ENCODE measurements around the gene CTSL.
"Not testable (repeated sequence)": the region's sequence is repeated elsewhere in the genome, so short reads cannot be mapped to it uniquely, and the experiment has no call there.

CTSL gene

DNA sequence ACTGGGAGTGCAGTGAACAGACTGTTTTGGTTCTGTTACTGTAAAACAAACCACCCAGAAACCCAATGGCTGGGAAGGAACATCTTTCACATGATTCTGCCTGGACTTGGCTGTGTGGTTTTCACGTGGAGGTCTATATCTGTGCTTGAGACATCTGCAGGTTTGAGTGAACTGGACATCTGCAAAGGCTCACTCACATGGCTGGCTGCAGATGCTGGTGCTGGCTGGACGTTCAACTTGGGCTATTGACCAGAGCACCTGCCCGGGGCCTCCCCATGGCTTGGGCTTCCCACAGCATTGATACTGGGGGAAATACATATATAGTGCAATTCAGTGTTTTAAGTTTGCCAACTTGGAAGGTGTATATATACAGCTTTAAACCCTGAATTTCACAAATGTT lies 6.8 kb downstream of the CTSL start:
- no peaks in the 10 kb centered on the region for H3K4me1 ChIP-seq (ENCODE audit: control insufficient read depth, insufficient read depth, low read length)
- H3K9ac ChIP-seq (ENCODE audit: low read depth, low read length) = no peak overlapping the region
- H3K4me3 ChIP-seq (ENCODE audit: low read depth, low read length) = no peak overlapping the region
- H3K9me3 ChIP-seq (ENCODE audit: control insufficient read depth, insufficient read depth, low read length) = no peaks in the 10 kb centered on the region
- no peaks in the 10 kb centered on the region for H3K36me3 ChIP-seq (ENCODE audit: control insufficient read depth, insufficient read depth, low read length)
- H3K27me3 ChIP-seq (ENCODE audit: control insufficient read depth, insufficient read depth, low read length) = no peaks in the 10 kb centered on the region

DNA sequence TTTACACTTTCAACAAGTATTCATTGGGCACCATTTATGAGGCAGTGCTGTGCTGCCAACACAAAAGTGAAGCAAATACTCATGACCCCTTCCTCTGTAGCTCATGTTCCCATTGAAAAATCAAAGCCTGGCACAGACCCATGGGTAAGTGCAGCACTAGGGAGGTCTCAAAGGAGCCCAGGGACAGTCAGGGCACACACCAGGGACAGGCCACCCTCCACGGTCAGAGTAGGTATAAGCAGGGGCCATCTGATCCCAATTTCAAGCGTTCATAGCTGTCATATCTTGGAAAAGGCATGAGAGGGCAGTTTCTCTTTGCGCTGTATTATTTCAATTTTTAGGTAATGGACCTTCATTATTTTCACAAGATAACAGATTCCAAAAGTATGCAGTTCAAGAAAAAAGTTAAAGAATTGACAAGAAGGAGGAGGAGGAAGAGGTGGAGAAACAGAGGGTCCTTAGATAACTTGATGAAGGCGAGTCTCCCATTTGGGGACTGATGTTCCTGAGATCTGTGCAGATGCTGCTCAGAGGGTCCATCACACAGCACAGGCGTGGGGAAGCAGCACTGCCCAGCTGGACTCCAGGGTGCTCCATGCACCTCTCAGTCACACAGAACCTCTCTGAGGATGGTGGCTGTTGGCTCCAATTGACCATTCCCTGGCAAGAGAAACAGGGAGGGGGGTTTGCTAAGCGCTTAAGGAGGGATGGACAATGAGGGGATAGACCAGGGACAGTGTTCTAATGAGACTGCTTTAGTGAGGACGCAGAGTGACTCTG lies 7.5 kb downstream of the CTSL start:
- no peaks in the 10 kb centered on the region for H3K4me1 ChIP-seq (ENCODE audit: control insufficient read depth, insufficient read depth, low read length)
- H3K27me3 ChIP-seq (ENCODE audit: control insufficient read depth, insufficient read depth, low read length) = no peaks in the 10 kb centered on the region
- H3K9me3 ChIP-seq (ENCODE audit: control insufficient read depth, insufficient read depth, low read length) = no peaks in the 10 kb centered on the region
- no peak overlapping the region for H3K4me3 ChIP-seq (ENCODE audit: low read depth, low read length)
- no peaks in the 10 kb centered on the region for H3K36me3 ChIP-seq (ENCODE audit: control insufficient read depth, insufficient read depth, low read length)
- no peak overlapping the region for H3K9ac ChIP-seq (ENCODE audit: low read depth, low read length)

DNA sequence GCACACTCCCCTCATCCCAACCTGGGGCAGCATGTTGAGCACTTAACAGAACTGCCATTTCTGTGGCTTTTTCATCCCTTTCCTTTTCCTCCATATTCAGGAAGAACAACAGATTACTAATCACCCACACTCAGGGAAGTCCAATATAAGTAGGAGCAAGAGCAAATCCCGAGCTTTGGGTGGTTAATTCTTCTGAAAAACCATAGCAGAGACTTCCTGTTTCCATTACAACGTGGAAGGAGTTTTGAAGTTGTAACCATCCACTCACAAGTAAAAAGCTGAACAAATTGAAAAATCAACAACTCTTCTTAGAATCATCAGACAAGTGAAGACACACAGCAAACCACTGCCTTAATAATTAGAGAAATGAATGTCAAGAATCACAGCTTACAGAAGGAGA lies 8.2 kb downstream of the CTSL start:
- Histone ChIP-seq H3K4me3 (ENCODE audit: low read depth, low read length) (no peak overlapping the region), H3K9ac (ENCODE audit: low read depth, low read length) (no peak overlapping the region), H3K4me1 (ENCODE audit: control insufficient read depth, insufficient read depth, low read length) (no peaks in the 10 kb centered on the region), H3K36me3 (ENCODE audit: control insufficient read depth, insufficient read depth, low read length) (no peaks in the 10 kb centered on the region), H3K27me3 (ENCODE audit: control insufficient read depth, insufficient read depth, low read length) (no peaks in the 10 kb centered on the region), H3K9me3 (ENCODE audit: control insufficient read depth, insufficient read depth, low read length) (no peaks in the 10 kb centered on the region)

- H3K9ac ChIP-seq (ENCODE audit: low read depth, low read length) = no peak overlapping the region
- no peaks in the 10 kb centered on the region for H3K4me1 ChIP-seq (ENCODE audit: control insufficient read depth, insufficient read depth, low read length)
- no peaks in the 10 kb centered on the region for H3K36me3 ChIP-seq (ENCODE audit: control insufficient read depth, insufficient read depth, low read length)
- no peaks in the 10 kb centered on the region for H3K9me3 ChIP-seq (ENCODE audit: control insufficient read depth, insufficient read depth, low read length)
- H3K4me3 ChIP-seq (ENCODE audit: low read depth, low read length) = no peak overlapping the region
- H3K27me3 ChIP-seq (ENCODE audit: control insufficient read depth, insufficient read depth, low read length) = no peaks in the 10 kb centered on the region
These were observed 13.6 kb downstream of the CTSL start for GRCh38 chr9:87739546-87739945.

DNA sequence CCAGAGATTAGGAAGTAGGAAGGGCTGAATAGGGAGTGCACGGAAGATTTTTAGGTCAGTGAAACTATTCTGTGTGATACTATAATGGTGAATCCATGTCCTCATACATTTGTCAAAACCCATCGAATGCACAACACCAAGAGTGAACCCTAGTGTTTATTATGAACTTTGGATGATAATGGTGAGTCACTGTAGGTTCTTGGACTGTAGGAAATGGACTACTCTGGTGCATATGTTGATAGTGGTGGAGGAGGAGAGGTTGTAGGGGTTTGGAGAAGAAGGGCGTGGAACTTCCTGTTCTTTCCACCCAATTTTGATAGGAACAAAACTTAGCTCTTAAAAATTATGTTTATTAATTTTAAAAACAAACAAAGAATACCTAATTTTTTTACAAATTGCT lies 14.3 kb downstream of the CTSL start:
- no peak overlapping the region for H3K4me3 ChIP-seq (ENCODE audit: low read depth, low read length)
- no peaks in the 10 kb centered on the region for H3K4me1 ChIP-seq (ENCODE audit: control insufficient read depth, insufficient read depth, low read length)
- H3K27me3 ChIP-seq (ENCODE audit: control insufficient read depth, insufficient read depth, low read length) = no peaks in the 10 kb centered on the region
- H3K9ac ChIP-seq (ENCODE audit: low read depth, low read length) = no peak overlapping the region
- H3K36me3 ChIP-seq (ENCODE audit: control insufficient read depth, insufficient read depth, low read length) = no peaks in the 10 kb centered on the region
- no peaks in the 10 kb centered on the region for H3K9me3 ChIP-seq (ENCODE audit: control insufficient read depth, insufficient read depth, low read length)

- Histone ChIP-seq H3K4me1 (ENCODE audit: control insufficient read depth, insufficient read depth, low read length) (no peaks in the 10 kb centered on the region), H3K9ac (ENCODE audit: low read depth, low read length) (no peak overlapping the region), H3K9me3 (ENCODE audit: control insufficient read depth, insufficient read depth, low read length) (no peaks in the 10 kb centered on the region), H3K36me3 (ENCODE audit: control insufficient read depth, insufficient read depth, low read length) (no peaks in the 10 kb centered on the region), H3K27me3 (ENCODE audit: control insufficient read depth, insufficient read depth, low read length) (no peaks in the 10 kb centered on the region), H3K4me3 (ENCODE audit: low read depth, low read length) (no peak overlapping the region)
These were observed 15.4 kb downstream of the CTSL start for GRCh38 chr9:87741326-87741725.

- H3K4me3 ChIP-seq (ENCODE audit: low read depth, low read length) = no peak overlapping the region
- H3K27me3 ChIP-seq (ENCODE audit: control insufficient read depth, insufficient read depth, low read length) = no peaks in the 10 kb centered on the region
- no peaks in the 10 kb centered on the region for H3K4me1 ChIP-seq (ENCODE audit: control insufficient read depth, insufficient read depth, low read length)
These were observed 16.0 kb downstream of the CTSL start for GRCh38 chr9:87741891-87742290.

DNA sequence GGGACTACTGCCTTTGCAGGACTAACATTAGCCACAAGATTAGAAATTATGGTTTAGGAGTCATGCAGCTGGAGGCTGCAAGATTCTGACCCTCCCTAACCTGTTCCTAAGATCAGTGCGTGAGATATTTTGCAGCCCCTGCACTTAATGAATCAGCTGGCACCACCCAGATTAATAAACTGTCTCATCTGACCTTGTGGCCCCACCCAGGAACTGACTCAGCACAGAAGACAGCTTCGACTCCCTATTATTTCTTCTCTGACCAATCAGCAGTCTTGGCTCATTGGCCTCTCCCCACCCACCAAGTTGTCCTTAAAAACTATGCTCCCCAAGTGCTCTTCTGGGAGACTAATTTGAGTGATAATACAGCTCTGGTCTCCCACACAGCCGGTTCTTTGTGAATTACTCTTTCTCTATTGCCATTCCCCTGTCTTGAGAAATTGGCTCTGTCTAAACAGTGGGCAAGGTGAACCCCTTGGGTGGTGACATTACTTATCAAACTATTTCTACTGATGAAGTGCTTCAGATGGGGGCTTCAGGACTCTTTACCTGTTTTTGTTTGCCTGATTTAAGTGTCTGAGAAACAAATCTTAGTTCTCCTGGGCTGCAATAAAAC lies 17.0 kb downstream of the CTSL start:
- Histone ChIP-seq H3K4me1 (ENCODE audit: control insufficient read depth, insufficient read depth, low read length) (no peaks in the 10 kb centered on the region), H3K36me3 (ENCODE audit: control insufficient read depth, insufficient read depth, low read length) (no peaks in the 10 kb centered on the region), H3K27me3 (ENCODE audit: control insufficient read depth, insufficient read depth, low read length) (no peaks in the 10 kb centered on the region), H3K4me3 (ENCODE audit: low read depth, low read length) (no peak overlapping the region), H3K9me3 (ENCODE audit: control insufficient read depth, insufficient read depth, low read length) (no peaks in the 10 kb centered on the region), H3K9ac (ENCODE audit: low read depth, low read length) (no peak overlapping the region)

More at GRCh38 chr9:87741891-87742290, 16.0 kb downstream of the CTSL start:
- Histone ChIP-seq H3K9ac (ENCODE audit: low read depth, low read length) (no peak overlapping the region), H3K9me3 (ENCODE audit: control insufficient read depth, insufficient read depth, low read length) (no peaks in the 10 kb centered on the region), H3K36me3 (ENCODE audit: control insufficient read depth, insufficient read depth, low read length) (no peaks in the 10 kb centered on the region)

- H3K36me3 ChIP-seq (ENCODE audit: control insufficient read depth, insufficient read depth, low read length); H3K4me3 ChIP-seq (ENCODE audit: low read depth, low read length); H3K27me3 ChIP-seq (ENCODE audit: control insufficient read depth, insufficient read depth, low read length); H3K4me1 ChIP-seq (ENCODE audit: control insufficient read depth, insufficient read depth, low read length); H3K9me3 ChIP-seq (ENCODE audit: control insufficient read depth, insufficient read depth, low read length); H3K9ac ChIP-seq (ENCODE audit: low read depth, low read length): not testable (repeated sequence)
These were observed 18.3 kb downstream of the CTSL start for GRCh38 chr9:87744247-87744646.

DNA sequence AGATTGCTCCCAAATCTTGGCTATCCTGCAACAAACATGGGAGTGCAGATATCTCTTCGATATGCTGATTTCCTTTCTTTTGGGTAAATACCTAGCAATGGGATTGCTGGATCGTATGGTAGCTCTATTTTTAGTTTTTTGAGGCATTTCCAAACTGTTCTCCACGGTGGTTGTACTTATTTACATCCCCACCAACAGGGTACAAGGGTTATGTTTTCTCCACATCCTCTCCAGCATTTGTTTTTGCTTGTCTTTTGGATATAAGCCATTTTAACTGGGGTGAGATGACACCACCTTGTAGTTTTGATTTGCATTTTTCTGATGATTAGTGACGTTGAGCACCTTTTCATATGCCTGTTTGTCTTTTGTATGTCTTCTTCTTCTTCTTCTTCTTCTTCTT lies 20.3 kb downstream of the CTSL start:
- Histone ChIP-seq H3K9ac (ENCODE audit: low read depth, low read length) (no peak overlapping the region), H3K4me3 (ENCODE audit: low read depth, low read length) (no peak overlapping the region), H3K27me3 (ENCODE audit: control insufficient read depth, insufficient read depth, low read length) (no peaks in the 10 kb centered on the region), H3K36me3 (ENCODE audit: control insufficient read depth, insufficient read depth, low read length) (no peaks in the 10 kb centered on the region), H3K9me3 (ENCODE audit: control insufficient read depth, insufficient read depth, low read length) (no peaks in the 10 kb centered on the region), H3K4me1 (ENCODE audit: control insufficient read depth, insufficient read depth, low read length) (no peaks in the 10 kb centered on the region)

GRCh38 chr9:87748881-87749280 lies 23.0 kb downstream of the CTSL start:
- no peaks in the 10 kb centered on the region for H3K27me3 ChIP-seq (ENCODE audit: control insufficient read depth, insufficient read depth, low read length)
- H3K9ac ChIP-seq (ENCODE audit: low read depth, low read length) = no peak overlapping the region
- H3K36me3 ChIP-seq (ENCODE audit: control insufficient read depth, insufficient read depth, low read length) = no peaks in the 10 kb centered on the region
- H3K4me3 ChIP-seq (ENCODE audit: low read depth, low read length) = no peak overlapping the region
- no peaks in the 10 kb centered on the region for H3K4me1 ChIP-seq (ENCODE audit: control insufficient read depth, insufficient read depth, low read length)
- H3K9me3 ChIP-seq (ENCODE audit: control insufficient read depth, insufficient read depth, low read length) = no peaks in the 10 kb centered on the region

DNA sequence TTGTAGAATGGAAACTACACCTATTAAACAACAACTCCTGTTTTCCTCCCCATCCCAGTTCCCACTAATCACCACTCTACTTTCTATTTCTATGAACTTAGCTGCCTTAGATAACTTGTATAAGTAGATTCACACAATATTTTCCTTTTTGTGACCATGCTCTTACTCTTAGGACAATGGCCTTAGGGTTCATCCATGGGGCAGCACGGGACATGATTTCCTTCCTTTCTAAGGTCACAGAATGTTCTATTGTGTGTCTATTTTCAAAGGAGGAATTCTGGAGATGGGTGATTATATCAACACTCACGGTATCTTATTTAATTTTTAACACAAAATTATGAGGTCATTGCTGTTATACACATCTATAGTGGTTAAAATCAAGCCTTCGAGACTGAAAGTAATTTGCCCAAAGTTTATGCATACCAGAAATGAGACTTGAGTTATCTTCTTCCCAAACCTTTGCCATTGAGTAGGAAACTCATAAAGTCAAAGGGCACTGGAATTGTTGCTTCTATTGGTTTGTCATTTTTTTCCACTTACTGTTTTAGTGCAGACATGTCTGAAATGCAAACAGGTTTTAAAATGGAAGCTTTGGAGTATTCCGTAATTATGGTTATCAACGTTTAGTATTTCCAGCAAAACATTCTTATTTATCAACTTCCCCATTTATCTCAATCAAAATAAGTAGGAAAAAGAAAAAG lies 23.6 kb downstream of the CTSL start:
- H3K9ac ChIP-seq (ENCODE audit: low read depth, low read length) = no peak overlapping the region
- no peak overlapping the region for H3K4me3 ChIP-seq (ENCODE audit: low read depth, low read length)
- H3K9me3 ChIP-seq (ENCODE audit: control insufficient read depth, insufficient read depth, low read length) = no peaks in the 10 kb centered on the region
- H3K4me1 ChIP-seq (ENCODE audit: control insufficient read depth, insufficient read depth, low read length) = no peaks in the 10 kb centered on the region
- H3K27me3 ChIP-seq (ENCODE audit: control insufficient read depth, insufficient read depth, low read length) = no peaks in the 10 kb centered on the region
- no peaks in the 10 kb centered on the region for H3K36me3 ChIP-seq (ENCODE audit: control insufficient read depth, insufficient read depth, low read length)
